Body of pancreas (tissue), 4 donors: Measurements from ENCODE around the gene IRX5. TPM values are rescaled to one million over a fixed set of nuclear protein-coding genes. Genes with fewer than 3 reads are reported as not detected.

ENCODE experiments used
- ATAC-seq: fragments of 150-250 bp; one replicate; pipeline ENCODE4 v1.9.1; 2016
- DNase-seq, 4 donors: peaks; one replicate each; pipeline ENCODE4 v3.0.0-alpha.2; 2019
- H3K27ac ChIP-seq, 4 donors: fragments of 200-600 bp; sonication (generic); 1 replicate in 3 of 4; 2 replicates in 1 of 4; pipeline versions ENCODE4 v1.5.1 to v1.6.1; 2016 to 2019; ENCODE audit warnings: mild to moderate bottlenecking in 1 of 4, mixed read lengths in 1 of 4, moderate library complexity in 1 of 4
- H3K27me3 ChIP-seq, 2 donors: fragments of 200-600 bp; sonication (generic); one replicate each; pipeline ENCODE4 v1.6.0; 2016; ENCODE audit warnings: mild to moderate bottlenecking in 1 of 2
- H3K36me3 ChIP-seq, 2 donors: fragments of 200-600 bp; sonication (generic); replicated peaks in 1 of 2; 2 replicates each; pipeline ENCODE4 v1.5.1; 2016; ENCODE audit warnings: low read depth in 2 of 2; ENCODE audit not compliant: insufficient read depth in 1 of 2
- H3K4me1 ChIP-seq: fragments of 200-600 bp; sonication (generic); one replicate; pipeline ENCODE4 v1.6.0; 2016
- H3K4me3 ChIP-seq, 2 donors: fragments of 200-600 bp; sonication (generic); 1 replicate in 1 of 2; 2 replicates in 1 of 2; pipeline ENCODE4 v1.5.1; 2016 to 2019
- H3K9me3 ChIP-seq, 3 donors: fragments of 200-600 bp; sonication (generic); 1 replicate in 2 of 3; 2 replicates in 1 of 3; pipeline ENCODE4 v1.5.1; 2016
- POLR2A ChIP-seq, 3 donors: fragments of 450-650 bp; IDR thresholded peaks; one replicate each; pipeline ENCODE4 v1.6.1; 2016; ENCODE audit warnings: antibody characterized with exemption in 3 of 3, mild to moderate bottlenecking in 2 of 3
- whole genome bisulfite sequencing, 2 donors: methylation state at CpG; one replicate each; pipeline ENCODE4 v1.1.5; 2017; 5-methylcytosine and 5-hydroxymethylcytosine counted together
- intact Hi-C: fragments of 100-400 bp; cut with DNase I; formaldehyde crosslinking; loops from one replicate; pipeline ENCODE4 v1.15.1; 2023
- total RNA-seq, 2 donors: library from RNA; depleted of rRNA; stranded (reverse); fragments of >200 nt; gene quantifications; one replicate each; pipeline ENCODE4 v1.1.0, GENCODE V29; 2016
- TF ChIP-seq, protein P1 (sequence below), 7 experiments: fragments of 450-650 bp in 4 of 7; fragments of 200-600 bp in 3 of 7; sonication (generic) in 3 of 7; IDR thresholded peaks; one replicate each; pipeline ENCODE4 v1.5.1; 2016 to 2019; ENCODE audit warnings: antibody characterized with exemption in 7 of 7

IRX5 gene
- total RNA-seq, 2 donors from 2014 or later, result 0.26 TPM; not detected in 1

DNA sequence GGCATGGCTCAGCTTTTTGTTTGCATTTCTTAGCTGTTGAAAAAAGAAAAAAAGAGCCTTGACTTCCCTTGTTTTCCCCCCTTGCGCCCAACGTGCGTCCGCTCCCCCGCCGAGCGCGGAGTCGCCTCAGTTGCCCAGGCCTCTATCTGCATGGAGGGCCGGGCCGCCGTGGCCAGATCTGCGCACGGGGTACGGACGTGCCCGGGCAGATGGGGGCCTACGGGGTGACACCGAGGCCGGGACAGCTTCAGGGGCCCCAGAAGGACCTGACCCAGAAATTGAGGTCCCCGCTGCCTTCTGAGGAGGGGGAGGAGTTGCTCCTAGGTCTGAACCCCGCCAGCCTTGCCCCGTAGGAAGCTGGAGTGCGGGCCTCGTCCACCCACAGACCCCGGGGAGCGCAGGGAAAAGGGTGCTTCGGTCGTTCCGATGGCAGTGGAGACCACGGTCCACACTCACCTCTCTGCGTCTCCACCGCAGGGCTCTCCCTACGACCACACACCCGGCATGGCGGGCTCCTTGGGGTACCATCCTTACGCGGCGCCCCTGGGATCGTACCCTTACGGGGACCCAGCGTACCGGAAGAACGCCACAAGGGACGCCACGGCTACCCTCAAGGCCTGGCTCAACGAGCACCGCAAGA, 1.5 kb downstream of the IRX5 start:
- H3K36me3 ChIP-seq, result no peaks in the 10 kb centered on the region
- TF ChIP-seq, protein P1, sequence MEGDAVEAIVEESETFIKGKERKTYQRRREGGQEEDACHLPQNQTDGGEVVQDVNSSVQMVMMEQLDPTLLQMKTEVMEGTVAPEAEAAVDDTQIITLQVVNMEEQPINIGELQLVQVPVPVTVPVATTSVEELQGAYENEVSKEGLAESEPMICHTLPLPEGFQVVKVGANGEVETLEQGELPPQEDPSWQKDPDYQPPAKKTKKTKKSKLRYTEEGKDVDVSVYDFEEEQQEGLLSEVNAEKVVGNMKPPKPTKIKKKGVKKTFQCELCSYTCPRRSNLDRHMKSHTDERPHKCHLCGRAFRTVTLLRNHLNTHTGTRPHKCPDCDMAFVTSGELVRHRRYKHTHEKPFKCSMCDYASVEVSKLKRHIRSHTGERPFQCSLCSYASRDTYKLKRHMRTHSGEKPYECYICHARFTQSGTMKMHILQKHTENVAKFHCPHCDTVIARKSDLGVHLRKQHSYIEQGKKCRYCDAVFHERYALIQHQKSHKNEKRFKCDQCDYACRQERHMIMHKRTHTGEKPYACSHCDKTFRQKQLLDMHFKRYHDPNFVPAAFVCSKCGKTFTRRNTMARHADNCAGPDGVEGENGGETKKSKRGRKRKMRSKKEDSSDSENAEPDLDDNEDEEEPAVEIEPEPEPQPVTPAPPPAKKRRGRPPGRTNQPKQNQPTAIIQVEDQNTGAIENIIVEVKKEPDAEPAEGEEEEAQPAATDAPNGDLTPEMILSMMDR (IDR thresholded peaks at IDR 0.05), result no peak
- TF ChIP-seq POLR2A (IDR thresholded peaks at IDR 0.05), result no peak
- 11 to 19% methylated on average over 19 to 48 of the region's 48 CpGs for WGBS, 2 donors
- ATAC-seq (no peak), DNase-seq (no peak)
- H3K27me3 ChIP-seq, result peaks cover 0 to 63% of the 10 kb centered on the region in 2 donors
- no peaks in the 10 kb centered on the region for H3K9me3 ChIP-seq
- H3K27ac ChIP-seq, result no peak overlapping the region
- H3K4me1 ChIP-seq, result peaks cover 54% of the 10 kb centered on the region
- H3K4me3 ChIP-seq, result no peak overlapping the region
- intact Hi-C loops, result no loop called here

DNA sequence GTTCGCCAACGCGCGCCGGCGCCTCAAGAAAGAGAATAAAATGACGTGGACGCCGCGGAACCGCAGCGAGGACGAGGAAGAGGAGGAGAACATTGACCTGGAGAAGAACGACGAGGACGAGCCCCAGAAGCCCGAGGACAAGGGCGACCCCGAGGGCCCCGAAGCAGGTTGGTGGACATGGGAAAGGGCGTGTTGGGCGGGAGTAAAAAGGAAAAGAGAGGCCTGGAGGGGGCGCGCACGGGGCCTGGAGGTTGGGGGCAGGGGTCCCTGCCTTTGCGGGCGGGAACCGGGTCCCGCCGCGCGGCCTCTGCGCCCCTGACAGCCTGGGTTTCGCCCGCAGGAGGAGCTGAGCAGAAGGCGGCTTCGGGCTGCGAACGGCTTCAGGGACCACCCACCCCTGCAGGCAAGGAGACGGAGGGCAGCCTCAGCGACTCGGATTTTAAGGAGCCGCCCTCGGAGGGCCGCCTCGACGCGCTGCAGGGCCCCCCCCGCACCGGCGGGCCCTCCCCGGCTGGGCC, 2.1 kb downstream of the IRX5 start:
- no peak for DNase-seq
- H3K27me3 ChIP-seq, result peaks cover 0 to 63% of the 10 kb centered on the region in 2 donors
- no peaks in the 10 kb centered on the region for H3K9me3 ChIP-seq
- H3K27ac ChIP-seq, result no peak overlapping the region
- H3K4me3 ChIP-seq, result no peak overlapping the region
- H3K4me1 ChIP-seq, result peaks cover 54% of the 10 kb centered on the region
- no peak for TF ChIP-seq POLR2A (IDR thresholded peaks at IDR 0.05)
- TF ChIP-seq, protein P1 (IDR thresholded peaks at IDR 0.05), result no peak
- 3 to 8% methylated on average over 25 to 49 of the region's 52 CpGs for WGBS, 2 donors
- no peaks in the 10 kb centered on the region for H3K36me3 ChIP-seq
- no peak for ATAC-seq
- intact Hi-C loops, result no loop called here

DNA sequence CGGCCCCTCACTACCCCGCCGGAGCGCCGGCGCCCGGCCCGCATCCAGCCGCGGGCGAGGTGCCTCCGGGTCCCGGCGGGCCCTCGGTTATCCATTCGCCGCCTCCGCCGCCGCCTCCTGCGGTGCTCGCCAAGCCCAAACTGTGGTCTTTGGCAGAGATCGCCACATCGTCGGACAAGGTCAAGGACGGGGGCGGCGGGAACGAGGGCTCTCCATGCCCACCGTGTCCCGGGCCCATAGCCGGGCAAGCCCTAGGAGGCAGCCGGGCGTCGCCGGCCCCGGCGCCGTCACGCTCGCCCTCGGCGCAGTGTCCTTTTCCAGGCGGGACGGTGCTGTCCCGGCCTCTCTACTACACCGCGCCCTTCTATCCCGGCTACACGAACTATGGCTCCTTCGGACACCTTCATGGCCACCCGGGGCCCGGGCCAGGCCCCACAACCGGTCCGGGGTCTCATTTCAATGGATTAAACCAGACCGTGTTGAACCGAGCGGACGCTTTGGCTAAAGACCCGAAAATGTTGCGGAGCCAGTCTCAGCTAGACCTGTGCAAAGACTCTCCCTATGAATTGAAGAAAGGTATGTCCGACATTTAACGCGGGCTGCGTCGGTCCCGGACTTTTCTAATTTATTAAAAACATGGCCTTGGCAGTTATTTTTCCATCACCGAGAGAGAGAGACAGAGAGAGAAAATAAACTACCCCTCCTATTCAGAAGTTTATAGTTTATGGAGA, 2.8 kb downstream of the IRX5 start:
- no peak for DNase-seq
- no peaks in the 10 kb centered on the region for H3K36me3 ChIP-seq
- intact Hi-C loops, result no loop called here
- TF ChIP-seq POLR2A (IDR thresholded peaks at IDR 0.05), result no peak
- TF ChIP-seq, protein P1 (IDR thresholded peaks at IDR 0.05), result no peak
- peaks cover 0 to 68% of the 10 kb centered on the region in 2 donors for H3K27me3 ChIP-seq
- WGBS, 2 donors, result 10 to 20% methylated on average over 16 to 68 of the region's 68 CpGs
- H3K27ac ChIP-seq, result no peak overlapping the region
- H3K4me3 ChIP-seq, result no peak overlapping the region
- H3K9me3 ChIP-seq, result no peaks in the 10 kb centered on the region
- H3K4me1 ChIP-seq, result peaks cover 58% of the 10 kb centered on the region
- no peak for ATAC-seq

DNA sequence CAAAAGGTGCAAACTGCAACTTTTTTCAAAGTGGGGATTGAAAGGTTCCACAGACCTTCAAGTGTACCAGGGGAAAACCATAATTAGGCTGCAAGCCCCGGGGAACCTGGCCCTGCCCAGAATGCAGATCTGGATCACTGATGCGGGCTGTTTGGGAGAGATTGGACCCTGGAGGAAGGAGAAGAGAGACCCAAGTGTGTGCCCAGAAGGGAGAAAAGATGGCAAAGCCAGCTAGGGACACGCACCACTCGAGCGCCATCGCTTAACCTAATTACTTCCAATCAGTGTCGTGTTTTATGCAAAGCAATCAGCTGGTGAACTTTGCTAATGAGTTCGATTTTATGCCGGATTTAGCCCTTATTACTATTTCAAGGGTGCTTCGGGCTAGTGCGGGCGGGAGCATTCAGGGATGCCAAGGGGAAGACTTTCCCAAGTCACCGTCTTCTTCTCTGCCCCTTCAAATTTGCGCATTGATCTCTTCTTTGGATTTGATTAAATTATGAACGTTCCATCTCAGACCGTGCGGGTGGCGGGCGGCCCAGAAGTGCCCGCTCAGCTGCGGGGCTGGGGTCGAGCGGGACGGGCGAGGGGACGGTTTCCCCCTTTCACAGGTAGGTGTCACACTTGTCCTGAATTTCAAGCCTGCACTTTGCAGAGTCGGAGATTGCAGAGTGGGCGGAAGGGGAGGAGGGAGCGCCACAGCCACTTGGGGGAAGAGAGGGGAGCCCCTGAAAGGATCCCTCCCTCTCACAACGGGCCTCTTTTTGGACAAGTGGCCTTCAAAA, 4.0 kb downstream of the IRX5 start:
- Histone ChIP-seq H3K9me3 (no peaks in the 10 kb centered on the region), H3K4me3 (no peak overlapping the region), H3K36me3 (no peaks in the 10 kb centered on the region), H3K27ac (no peak overlapping the region), H3K27me3 (peaks cover 0 to 80% of the 10 kb centered on the region in 2 donors), H3K4me1 (peaks cover 58% of the 10 kb centered on the region)
- no peak for TF ChIP-seq POLR2A (IDR thresholded peaks at IDR 0.05)
- TF ChIP-seq, protein P1 (IDR thresholded peaks at IDR 0.05), result peak in 1 of 7 experiments; percentile 6
- WGBS, 2 donors, result 16 to 20% methylated on average over 30 of the region's 30 CpGs
- ATAC-seq (no peak), DNase-seq (no peak)
- intact Hi-C loops, result no loop called here
